Measurements from ENCODE around the gene MSH2.

MSH2 gene

GRCh38 chr2:47504174-47504810, 101.3 kb downstream of the MSH2 start:
- DNase-seq (ENCODE audit: extremely low read depth in 1 of 2, low read depth in 1 of 2) = no peak

GRCh38 chr2:47506024-47506423, 103.1 kb downstream of the MSH2 start:
- DNase-seq (ENCODE audit: extremely low read depth in 1 of 2, low read depth in 1 of 2) = no peak

- DNase-seq (ENCODE audit: extremely low read depth in 1 of 2, low read depth in 1 of 2) = no peak
Observed at GRCh38 chr2:47506436-47506835, 103.5 kb downstream of the MSH2 start.

GRCh38 chr2:47508080-47508479, 105.1 kb downstream of the MSH2 start:
- no peak for DNase-seq (ENCODE audit: extremely low read depth in 1 of 2, low read depth in 1 of 2)

- no peak for DNase-seq (ENCODE audit: extremely low read depth in 1 of 2, low read depth in 1 of 2)
Observed at GRCh38 chr2:47508641-47509040, 105.7 kb downstream of the MSH2 start.

GRCh38 chr2:47509250-47509649, 106.3 kb downstream of the MSH2 start:
- no peak for DNase-seq (ENCODE audit: extremely low read depth in 1 of 2, low read depth in 1 of 2)

- DNase-seq (ENCODE audit: extremely low read depth in 1 of 2, low read depth in 1 of 2) = no peak
Observed at GRCh38 chr2:47509821-47510385, 106.9 kb downstream of the MSH2 start.

- DNase-seq (ENCODE audit: extremely low read depth in 1 of 2, low read depth in 1 of 2) = no peak
Observed at GRCh38 chr2:47510745-47511144, 107.8 kb downstream of the MSH2 start.

- no peak for DNase-seq (ENCODE audit: extremely low read depth in 1 of 2, low read depth in 1 of 2)
Observed at GRCh38 chr2:47512581-47513083, 109.7 kb downstream of the MSH2 start.

- DNase-seq (ENCODE audit: extremely low read depth in 1 of 2, low read depth in 1 of 2) = no peak
Observed at GRCh38 chr2:47513981-47514520, 111.1 kb downstream of the MSH2 start.

GRCh38 chr2:47516360-47517104, 113.6 kb downstream of the MSH2 start:
- DNase-seq (ENCODE audit: extremely low read depth in 1 of 2, low read depth in 1 of 2) = no peak

- no peak for DNase-seq (ENCODE audit: extremely low read depth in 1 of 2, low read depth in 1 of 2)
Observed at GRCh38 chr2:47518497-47519146, 115.7 kb downstream of the MSH2 start.

- DNase-seq (ENCODE audit: extremely low read depth in 1 of 2, low read depth in 1 of 2) = no peak
Observed at GRCh38 chr2:47519147-47519537, 116.2 kb downstream of the MSH2 start.

GRCh38 chr2:47519604-47520301, 116.8 kb downstream of the MSH2 start:
- no peak for DNase-seq (ENCODE audit: extremely low read depth in 1 of 2, low read depth in 1 of 2)

GRCh38 chr2:47520302-47520630, 117.3 kb downstream of the MSH2 start:
- no peak for DNase-seq (ENCODE audit: extremely low read depth in 1 of 2, low read depth in 1 of 2)

- DNase-seq (ENCODE audit: extremely low read depth in 1 of 2, low read depth in 1 of 2) = peak; percentile 40 to 66
Observed at GRCh38 chr2:47520825-47521665, 118.1 kb downstream of the MSH2 start.

- DNase-seq (ENCODE audit: extremely low read depth in 1 of 2, low read depth in 1 of 2) = no peak
Observed at GRCh38 chr2:47521666-47522285, 118.8 kb downstream of the MSH2 start.

GRCh38 chr2:47525167-47525566, 122.2 kb downstream of the MSH2 start:
- DNase-seq (ENCODE audit: extremely low read depth in 1 of 2, low read depth in 1 of 2) = no peak

- DNase-seq (ENCODE audit: extremely low read depth in 1 of 2, low read depth in 1 of 2) = no peak
Observed at GRCh38 chr2:47528455-47528854, 125.5 kb downstream of the MSH2 start.
